Activated T-helper 1 cell treated with anti-CD3 and anti-CD28 coated beads, Interleukin-12 subunit alpha, Interleukin-12 subunit beta, Interleukin-2, Interleukin-4 antibody, amounts not matched to agents 30 ng/mL and 10 ng/mL and 1 ng/mL, durations not matched to agents 14 hours and 24 hours and 36 hours (primary cell): ENCODE data around the gene PLCB1. TPM values are rescaled to one million over a fixed set of nuclear protein-coding genes. Genes with fewer than 3 reads are reported as not detected.
"Not testable (repeated sequence)": the region's sequence is repeated elsewhere in the genome, so short reads cannot be mapped to it uniquely, and the experiment has no call there.

Experiments used
- DNase-seq: peaks from one replicate; pipeline ENCODE4 v3.0.0; 2021; ENCODE audit warnings: low spot score
- H3K27ac Mint-ChIP-seq: one replicate; pipeline ENCODE4 v1.8.0; 2021; ENCODE audit warnings: mild to moderate bottlenecking, mixed read lengths
- H3K27me3 Mint-ChIP-seq: one replicate; pipeline ENCODE4 v1.8.0; 2022; ENCODE audit warnings: mild to moderate bottlenecking, moderate library complexity, mixed read lengths; ENCODE audit not compliant: insufficient read depth
- H3K36me3 Mint-ChIP-seq: one replicate; pipeline ENCODE4 v1.8.0; 2021; ENCODE audit warnings: low read depth, mixed read lengths
- H3K4me1 Mint-ChIP-seq: one replicate; pipeline ENCODE4 v1.8.0; 2021; ENCODE audit warnings: low read depth, mixed read lengths
- H3K4me3 Mint-ChIP-seq: one replicate; pipeline ENCODE4 v1.8.0; 2021; ENCODE audit warnings: mild to moderate bottlenecking, moderate library complexity, mixed read lengths
- H3K9me3 Mint-ChIP-seq: one replicate; pipeline ENCODE4 v1.8.0; 2021; ENCODE audit warnings: mixed read lengths
- intact Hi-C: fragments of 100-400 bp; cut with micrococcal nuclease; formaldehyde crosslinking; loops from one replicate; pipeline ENCODE4 v1.15.1; 2024
- total RNA-seq: library from RNA; stranded (reverse); gene quantifications from 2 replicates; pipeline ENCODE4 v1.2.3, GENCODE V29; 2022

PLCB1 gene
- total RNA-seq, 1 donor from 2014 or later = 3.2 TPM

- H3K9me3 Mint-ChIP-seq = no peaks in the 10 kb centered on the region
- intact Hi-C loops = no loop called here
- no peak for DNase-seq
- H3K36me3 Mint-ChIP-seq = no peaks in the 10 kb centered on the region
- H3K27ac Mint-ChIP-seq = no peak overlapping the region
- H3K4me3 Mint-ChIP-seq = no peak overlapping the region
- no peaks in the 10 kb centered on the region for H3K4me1 Mint-ChIP-seq
- no peaks in the 10 kb centered on the region for H3K27me3 Mint-ChIP-seq
Measured at GRCh38 chr20:8801686-8802085, 669.6 kb downstream of the PLCB1 start.

GRCh38 chr20:8803065-8803464, 671.0 kb downstream of the PLCB1 start:
- intact Hi-C loops = no loop called here
- no peak for DNase-seq
- no peak overlapping the region for H3K4me3 Mint-ChIP-seq
- H3K27me3 Mint-ChIP-seq = no peaks in the 10 kb centered on the region
- no peaks in the 10 kb centered on the region for H3K36me3 Mint-ChIP-seq
- no peak overlapping the region for H3K27ac Mint-ChIP-seq
- no peaks in the 10 kb centered on the region for H3K4me1 Mint-ChIP-seq
- no peaks in the 10 kb centered on the region for H3K9me3 Mint-ChIP-seq

GRCh38 chr20:8803941-8804340, 671.9 kb downstream of the PLCB1 start:
- Mint-ChIP-seq H3K27ac (no peak overlapping the region), H3K4me3 (no peak overlapping the region)
- intact Hi-C loops = no loop called here

GRCh38 chr20:8805737-8806442, 673.8 kb downstream of the PLCB1 start:
- Mint-ChIP-seq H3K36me3 (no peaks in the 10 kb centered on the region), H3K9me3 (no peaks in the 10 kb centered on the region), H3K4me1 (no peaks in the 10 kb centered on the region), H3K4me3 (no peak overlapping the region), H3K27me3 (no peaks in the 10 kb centered on the region), H3K27ac (no peak overlapping the region)
- intact Hi-C loops = no loop called here
- no peak for DNase-seq

More at GRCh38 chr20:8803941-8804340, 671.9 kb downstream of the PLCB1 start:
- no peaks in the 10 kb centered on the region for H3K9me3 Mint-ChIP-seq
- no peaks in the 10 kb centered on the region for H3K4me1 Mint-ChIP-seq
- DNase-seq = no peak
- H3K36me3 Mint-ChIP-seq = no peaks in the 10 kb centered on the region
- H3K27me3 Mint-ChIP-seq = no peaks in the 10 kb centered on the region

- Mint-ChIP-seq H3K9me3 (no peaks in the 10 kb centered on the region), H3K4me3 (no peak overlapping the region), H3K4me1 (no peaks in the 10 kb centered on the region), H3K27ac (no peak overlapping the region), H3K36me3 (no peaks in the 10 kb centered on the region), H3K27me3 (no peaks in the 10 kb centered on the region)
- DNase-seq = no peak
- intact Hi-C loops = no loop called here
Measured at GRCh38 chr20:8807480-8808201, 675.6 kb downstream of the PLCB1 start.

GRCh38 chr20:8808202-8808535, 676.1 kb downstream of the PLCB1 start:
- Mint-ChIP-seq H3K36me3 (no peaks in the 10 kb centered on the region), H3K27me3 (no peaks in the 10 kb centered on the region), H3K4me3 (no peak overlapping the region), H3K9me3 (no peaks in the 10 kb centered on the region), H3K27ac (no peak overlapping the region), H3K4me1 (no peaks in the 10 kb centered on the region)
- intact Hi-C loops = no loop called here
- no peak for DNase-seq

- Mint-ChIP-seq H3K9me3 (no peaks in the 10 kb centered on the region), H3K27me3 (peaks cover 1% of the 10 kb centered on the region), H3K27ac (no peak overlapping the region), H3K4me1 (no peaks in the 10 kb centered on the region), H3K4me3 (no peak overlapping the region), H3K36me3 (no peaks in the 10 kb centered on the region)
- DNase-seq = no peak
- intact Hi-C loops = no loop called here
Measured at GRCh38 chr20:8809107-8809953, 677.3 kb downstream of the PLCB1 start.

GRCh38 chr20:8811801-8812594, 679.9 kb downstream of the PLCB1 start:
- intact Hi-C loops = no loop called here
- H3K36me3 Mint-ChIP-seq = no peaks in the 10 kb centered on the region
- no peak overlapping the region for H3K27ac Mint-ChIP-seq

GRCh38 chr20:8812817-8813216, 680.8 kb downstream of the PLCB1 start:
- intact Hi-C loops = no loop called here
- Mint-ChIP-seq H3K27ac (no peak overlapping the region), H3K9me3 (no peaks in the 10 kb centered on the region), H3K4me3 (no peak overlapping the region), H3K36me3 (no peaks in the 10 kb centered on the region), H3K27me3 (peaks cover 1% of the 10 kb centered on the region), H3K4me1 (no peaks in the 10 kb centered on the region)
- DNase-seq = no peak

More at GRCh38 chr20:8811801-8812594, 679.9 kb downstream of the PLCB1 start:
- DNase-seq = no peak
- Mint-ChIP-seq H3K4me1 (no peaks in the 10 kb centered on the region), H3K27me3 (peaks cover 1% of the 10 kb centered on the region), H3K4me3 (no peak overlapping the region), H3K9me3 (no peaks in the 10 kb centered on the region)

- no peak overlapping the region for H3K27ac Mint-ChIP-seq
Measured at GRCh38 chr20:8815208-8815607, 683.1 kb downstream of the PLCB1 start.

GRCh38 chr20:8829256-8829655, 697.2 kb downstream of the PLCB1 start:
- no peaks in the 10 kb centered on the region for H3K4me1 Mint-ChIP-seq
- no peak overlapping the region for H3K4me3 Mint-ChIP-seq
- no peaks in the 10 kb centered on the region for H3K9me3 Mint-ChIP-seq
- H3K36me3 Mint-ChIP-seq = no peaks in the 10 kb centered on the region
- no peak overlapping the region for H3K27ac Mint-ChIP-seq
- intact Hi-C loops = no loop called here
- no peaks in the 10 kb centered on the region for H3K27me3 Mint-ChIP-seq
- no peak for DNase-seq

More at GRCh38 chr20:8815208-8815607, 683.1 kb downstream of the PLCB1 start:
- Mint-ChIP-seq H3K36me3 (no peaks in the 10 kb centered on the region), H3K27me3 (peaks cover 1% of the 10 kb centered on the region), H3K9me3 (no peaks in the 10 kb centered on the region), H3K4me3 (no peak overlapping the region), H3K4me1 (no peaks in the 10 kb centered on the region)
- intact Hi-C loops = no loop called here
- DNase-seq = no peak

- H3K4me3 Mint-ChIP-seq, intact Hi-C loops, H3K27ac Mint-ChIP-seq, DNase-seq, H3K27me3 Mint-ChIP-seq, H3K9me3 Mint-ChIP-seq, H3K36me3 Mint-ChIP-seq, H3K4me1 Mint-ChIP-seq: not testable (repeated sequence)
Measured at GRCh38 chr20:8834294-8834693, 702.2 kb downstream of the PLCB1 start.
